ENCODE data around the gene RDH13.

The RDH13 gene

DNA sequence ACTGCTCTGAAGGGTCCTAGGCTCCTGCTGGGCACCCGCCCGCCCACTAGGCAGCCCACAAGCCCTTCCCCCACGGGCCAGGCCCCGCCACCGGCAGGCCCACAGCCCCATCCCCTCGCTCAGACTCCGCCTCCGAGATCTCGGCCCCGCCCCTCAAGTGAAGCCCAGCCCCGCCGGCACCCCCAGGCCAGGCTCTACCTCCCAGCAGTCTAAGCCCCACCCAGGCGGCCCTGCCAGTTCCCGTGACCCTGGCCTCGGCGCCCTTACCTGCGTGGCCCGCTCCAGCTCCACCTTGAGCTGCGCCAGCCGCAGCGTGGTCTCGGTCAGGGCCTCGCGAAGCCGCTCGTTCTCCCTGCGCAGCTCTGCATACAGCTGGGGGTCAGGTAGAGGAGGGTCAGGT, 29.0 kb upstream of the RDH13 start:
- no peak for DNase-seq (ENCODE audit: low read depth)

DNA sequence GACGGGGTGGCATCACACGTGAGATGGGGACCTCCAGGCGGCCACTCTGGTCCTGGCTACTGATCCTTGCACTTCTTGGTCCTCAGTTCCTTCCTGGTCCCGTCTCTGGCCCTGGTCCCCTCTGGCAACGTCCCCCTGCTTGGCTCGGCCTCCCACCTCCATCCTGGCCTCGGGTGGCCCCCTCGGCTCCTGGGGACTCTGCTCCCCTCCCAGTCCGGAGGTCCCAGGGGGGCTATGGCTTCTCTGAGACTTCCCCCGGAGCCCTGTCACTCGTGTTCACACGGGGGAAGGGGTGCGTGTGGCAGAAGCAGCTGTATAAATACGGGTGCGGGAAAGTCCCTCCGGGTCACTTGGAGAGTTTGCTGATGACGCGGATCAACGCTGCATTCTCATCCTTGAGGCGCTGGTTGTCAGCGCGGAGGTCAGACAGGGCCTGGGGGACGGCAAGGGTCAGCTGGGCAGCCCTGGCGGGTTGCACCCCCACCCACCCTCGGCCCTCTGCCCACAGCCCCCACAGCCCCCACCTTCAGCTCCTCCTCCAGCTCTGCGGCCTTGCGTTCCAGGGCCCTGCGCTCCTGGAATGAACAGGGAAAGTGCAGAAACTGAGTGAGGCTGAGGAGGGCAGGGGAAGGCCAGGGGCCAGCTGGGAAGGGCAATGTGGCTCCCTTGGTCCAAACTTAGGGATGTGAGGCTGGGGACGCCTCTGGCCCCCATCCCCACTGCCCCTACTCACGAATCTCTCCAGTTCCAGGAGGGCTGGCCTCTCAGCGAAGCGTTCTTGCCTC, 28.4 kb upstream of the RDH13 start:
- DNase-seq (ENCODE audit: low read depth): no peak

DNA sequence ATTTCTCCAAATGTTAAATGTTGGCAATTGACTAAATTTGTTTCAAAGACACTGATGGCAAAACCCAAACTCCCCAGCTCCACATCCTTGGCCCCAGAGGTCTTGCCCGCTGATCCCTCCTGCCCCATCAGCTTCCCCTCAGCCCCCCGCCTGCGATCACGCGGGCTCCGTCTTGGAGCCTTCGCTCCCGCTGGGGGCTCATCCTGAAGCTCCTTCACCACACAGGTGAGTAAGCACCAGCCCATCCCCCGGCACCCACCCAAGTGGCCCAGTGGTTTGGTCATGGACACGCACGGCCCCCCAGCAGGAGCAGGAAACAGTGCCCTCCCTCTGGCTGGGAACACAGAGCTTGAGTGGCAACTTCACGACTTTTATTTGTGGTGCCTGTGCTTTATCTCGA, 27.6 kb upstream of the RDH13 start:
- DNase-seq (ENCODE audit: low read depth): no peak

DNA sequence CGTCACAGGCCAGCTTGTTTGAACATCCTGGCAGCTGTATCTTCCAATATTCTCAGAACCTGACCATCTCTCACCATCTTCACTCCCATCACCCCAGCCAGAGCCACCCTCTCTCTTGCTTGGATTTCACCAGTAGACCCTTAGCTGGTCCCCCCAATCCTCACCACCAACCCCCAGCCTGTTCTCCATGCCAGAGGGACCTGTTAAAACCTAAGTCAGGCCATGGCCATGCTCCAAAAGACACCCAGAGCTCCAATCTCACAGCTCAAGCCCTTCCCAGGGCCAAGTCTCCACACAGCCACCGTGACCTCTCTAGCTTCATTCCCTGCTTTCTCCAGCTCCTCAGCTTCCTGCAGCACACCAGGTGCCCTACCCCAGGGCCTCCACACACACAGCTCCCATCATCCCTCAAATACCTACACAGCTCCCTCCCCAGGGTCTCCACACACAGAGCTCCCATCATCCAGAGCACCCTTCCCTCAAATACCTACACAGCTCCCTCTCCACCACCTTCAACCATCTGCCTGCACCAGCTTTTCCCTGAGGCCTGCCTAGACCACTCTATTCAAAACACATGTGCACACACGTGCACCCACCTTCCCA, 26.5 kb upstream of the RDH13 start:
- no peak for DNase-seq (ENCODE audit: low read depth)

DNA sequence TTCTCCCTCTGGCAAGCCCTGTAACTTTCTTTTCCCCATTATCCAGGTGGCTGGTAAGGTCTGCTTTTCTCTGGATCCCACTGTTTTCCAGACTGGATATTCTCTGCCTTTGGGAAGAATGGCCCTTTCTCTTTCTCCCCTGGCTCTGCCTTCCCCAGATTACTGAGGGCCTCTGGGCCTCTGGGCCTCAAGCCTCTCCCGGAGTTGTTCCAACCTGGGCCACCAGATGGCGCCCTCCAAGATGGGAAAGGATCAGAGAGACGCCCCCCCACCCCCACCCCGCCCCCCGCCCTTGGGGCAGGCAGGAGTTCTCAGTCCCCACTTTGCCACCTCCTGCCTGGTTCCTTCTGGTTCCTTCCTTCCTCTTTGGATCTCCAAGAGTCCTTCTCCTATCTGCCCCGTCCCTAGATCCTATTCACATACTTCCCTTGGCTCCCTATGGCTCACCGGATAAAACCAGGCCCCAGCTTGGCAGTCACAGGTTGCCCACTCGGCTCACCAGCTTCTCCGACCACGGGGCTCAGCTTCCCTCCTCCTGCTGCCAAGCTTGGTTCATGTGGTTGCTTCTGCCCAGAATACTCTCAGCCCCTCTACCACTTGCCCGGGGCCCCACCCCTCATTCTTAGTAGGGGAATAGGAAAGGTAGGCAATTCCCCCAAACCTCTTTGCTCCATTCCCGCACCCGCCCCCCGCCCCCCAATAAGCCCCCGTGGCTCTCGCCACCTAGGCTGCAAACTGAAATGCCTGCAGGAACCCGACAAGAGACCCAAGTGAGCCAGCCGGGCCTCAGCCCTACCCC, 25.8 kb upstream of the RDH13 start:
- DNase-seq (ENCODE audit: low read depth): peak; percentile 24

DNA sequence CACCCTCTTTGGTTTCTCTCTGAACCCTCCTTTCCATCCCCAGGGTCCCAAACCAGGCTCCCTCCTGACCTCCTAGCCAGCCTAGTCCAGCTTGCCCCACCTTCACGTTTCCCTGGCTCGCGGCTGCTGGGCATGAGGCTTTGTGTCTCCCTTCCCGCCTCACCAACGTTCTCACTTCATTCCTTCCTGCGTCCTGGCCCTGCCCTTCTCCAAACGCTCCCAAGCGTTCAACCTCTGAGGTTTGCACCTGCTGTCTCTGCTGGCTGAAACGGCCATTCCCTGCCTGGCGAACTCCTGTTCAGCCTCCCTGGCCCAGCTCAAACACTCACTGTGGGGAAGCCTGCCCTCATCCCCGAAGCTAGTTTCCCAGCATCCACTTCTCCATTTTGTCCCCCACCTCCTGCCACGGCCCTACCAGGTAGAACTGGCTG, 25.1 kb upstream of the RDH13 start:
- DNase-seq (ENCODE audit: low read depth): no peak

DNA sequence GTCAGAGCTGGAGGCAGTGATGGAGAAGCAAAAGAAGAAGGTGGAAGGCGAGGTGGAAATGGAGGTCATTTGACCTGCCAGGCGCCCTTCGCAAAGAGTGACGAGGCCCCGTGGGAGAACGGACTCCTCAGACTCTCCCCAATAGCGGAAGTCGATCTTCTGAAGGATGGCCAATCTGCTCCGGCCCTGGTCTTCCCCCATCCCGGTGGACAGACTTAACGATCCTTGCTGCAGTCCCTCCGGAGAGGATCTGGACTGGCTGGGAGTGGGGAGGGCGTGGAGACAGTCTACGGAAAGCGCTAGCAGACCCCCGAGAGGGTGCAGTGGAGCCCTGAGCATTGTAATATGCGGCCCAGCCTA, 24.6 kb upstream of the RDH13 start:
- DNase-seq (ENCODE audit: low read depth): no peak

DNA sequence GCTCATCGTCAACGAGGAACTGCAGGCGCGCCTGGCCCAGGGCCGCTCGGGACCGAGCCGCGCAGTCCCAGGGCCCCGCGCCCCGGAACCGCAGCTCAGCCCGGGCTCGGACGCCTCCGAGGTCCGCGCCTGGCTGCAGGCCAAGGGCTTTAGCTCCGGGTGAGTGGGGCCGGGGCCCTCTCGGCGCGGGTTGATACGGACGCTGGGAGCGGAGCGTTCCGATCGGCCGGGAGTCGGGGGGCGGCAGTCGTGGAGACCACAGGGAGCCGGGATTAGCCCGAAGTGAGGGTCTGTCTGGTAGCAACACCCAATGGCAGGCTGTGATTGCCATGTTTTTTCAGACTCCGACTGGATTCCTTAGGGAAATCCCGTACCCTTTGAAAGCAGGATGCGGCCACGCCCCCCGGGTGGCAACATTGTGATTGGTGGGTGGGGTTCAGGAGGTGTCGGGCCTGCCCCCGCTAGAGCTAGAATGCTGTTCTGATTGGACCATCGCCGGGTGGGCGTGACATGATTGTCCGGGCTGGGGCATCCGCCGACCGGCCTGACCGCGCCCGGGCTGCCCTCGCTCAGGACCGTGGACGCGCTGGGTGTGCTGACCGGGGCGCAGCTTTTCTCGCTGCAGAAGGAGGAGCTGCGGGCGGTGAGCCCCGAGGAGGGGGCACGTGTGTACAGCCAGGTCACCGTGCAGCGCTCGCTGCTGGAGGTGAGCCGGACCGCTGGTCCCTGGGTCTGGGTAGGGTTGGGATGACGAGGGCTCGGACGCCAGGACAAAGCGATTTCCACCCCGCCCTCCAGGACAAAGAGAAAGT, 24.0 kb upstream of the RDH13 start:
- peak; percentile 87 for DNase-seq (ENCODE audit: low read depth)

DNA sequence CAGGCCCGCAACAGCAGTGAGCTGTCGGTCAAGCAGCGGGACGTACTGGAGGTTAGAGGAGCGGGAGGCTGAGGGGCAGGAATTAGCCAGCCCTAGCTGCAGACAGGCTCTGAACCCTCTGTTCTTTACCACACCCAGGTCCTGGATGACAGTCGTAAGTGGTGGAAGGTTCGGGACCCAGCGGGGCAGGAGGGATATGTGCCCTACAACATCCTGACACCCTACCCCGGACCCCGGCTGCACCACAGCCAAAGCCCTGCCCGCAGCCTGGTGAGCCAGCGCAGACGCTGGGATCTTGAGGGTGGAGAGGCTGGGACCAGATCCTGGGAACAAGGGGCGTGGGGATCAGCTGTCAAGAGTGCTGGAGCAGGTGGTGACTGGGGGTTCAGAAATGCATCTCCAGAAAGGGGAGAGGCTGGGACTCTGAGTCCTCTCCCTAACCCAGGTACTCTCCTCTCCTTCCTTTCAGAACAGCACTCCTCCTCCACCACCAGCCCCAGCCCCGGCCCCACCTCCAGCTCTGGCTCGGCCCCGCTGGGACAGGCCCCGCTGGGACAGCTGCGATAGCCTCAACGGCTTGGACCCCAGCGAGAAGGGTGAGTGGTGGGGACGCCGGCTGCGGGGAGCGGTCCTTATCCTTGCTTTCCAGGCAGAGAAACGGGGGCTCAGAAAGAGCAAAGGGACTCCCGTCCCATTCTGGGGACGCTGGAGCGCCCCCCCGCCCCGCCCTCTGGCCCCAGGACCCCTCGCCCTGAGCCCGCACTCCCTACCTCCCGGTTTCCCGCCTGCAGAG, 23.2 kb upstream of the RDH13 start:
- DNase-seq (ENCODE audit: low read depth): no peak

DNA sequence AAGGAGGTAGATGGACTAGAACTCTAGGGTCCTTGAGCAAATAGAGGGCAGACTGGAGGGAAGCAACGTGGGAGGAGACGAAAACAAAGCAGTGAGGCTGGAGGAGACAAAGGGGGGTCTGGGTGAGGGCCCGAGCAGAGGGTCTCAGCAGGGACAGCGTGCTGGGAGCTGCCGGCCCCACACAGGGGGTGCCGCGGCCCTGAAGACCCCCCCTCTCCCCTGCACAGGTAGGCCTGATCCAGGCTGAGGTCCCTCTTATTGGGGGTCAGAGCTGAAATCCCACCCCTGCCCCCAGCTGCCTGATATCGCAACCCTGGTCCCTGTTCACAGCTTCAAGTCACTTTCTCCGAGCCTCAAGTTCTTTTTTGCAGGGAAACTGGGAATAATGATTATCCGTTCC, 21.5 kb upstream of the RDH13 start:
- no peak for DNase-seq (ENCODE audit: low read depth)

DNA sequence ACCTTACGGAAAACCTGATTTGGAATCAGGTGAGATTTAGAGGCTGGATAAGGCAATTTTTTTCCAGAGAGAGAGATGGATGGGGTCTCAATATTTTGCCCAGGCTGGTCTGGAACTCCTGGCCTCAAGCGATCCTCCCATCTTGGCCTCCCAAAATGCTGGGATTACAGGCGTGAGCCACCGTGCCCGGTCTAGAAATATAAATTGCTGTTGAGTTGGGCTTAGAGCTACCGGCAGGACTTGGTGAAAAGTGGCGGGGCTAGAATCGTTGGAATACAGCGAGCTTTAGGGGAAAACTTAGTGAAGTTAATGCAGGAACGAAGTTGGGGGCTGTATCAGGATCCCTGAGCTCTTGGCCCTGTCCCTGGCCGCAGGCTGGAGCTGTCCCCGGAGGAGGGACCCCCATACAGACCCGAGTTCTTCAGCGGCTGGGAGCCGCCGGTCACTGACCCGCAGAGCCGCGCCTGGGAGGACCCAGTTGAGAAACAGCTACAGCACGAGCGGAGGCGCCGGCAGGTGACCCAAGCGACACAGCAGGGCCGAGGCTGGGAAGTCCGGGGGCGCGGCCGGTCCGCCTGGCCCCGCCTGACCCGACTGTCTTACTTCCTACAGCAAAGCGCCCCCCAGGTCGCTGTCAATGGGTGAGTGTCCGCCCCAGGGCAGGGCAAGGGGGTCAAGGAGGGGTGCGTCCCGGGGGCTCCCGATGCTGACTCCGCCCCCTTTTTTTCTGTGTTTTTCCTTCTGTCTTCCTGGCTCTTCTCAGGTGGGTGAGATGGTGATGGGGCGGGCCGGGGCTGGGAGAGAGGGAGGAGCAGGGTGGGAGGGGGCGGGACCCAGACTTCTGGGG, 20.3 kb upstream of the RDH13 start:
- DNase-seq (ENCODE audit: low read depth): no peak

DNA sequence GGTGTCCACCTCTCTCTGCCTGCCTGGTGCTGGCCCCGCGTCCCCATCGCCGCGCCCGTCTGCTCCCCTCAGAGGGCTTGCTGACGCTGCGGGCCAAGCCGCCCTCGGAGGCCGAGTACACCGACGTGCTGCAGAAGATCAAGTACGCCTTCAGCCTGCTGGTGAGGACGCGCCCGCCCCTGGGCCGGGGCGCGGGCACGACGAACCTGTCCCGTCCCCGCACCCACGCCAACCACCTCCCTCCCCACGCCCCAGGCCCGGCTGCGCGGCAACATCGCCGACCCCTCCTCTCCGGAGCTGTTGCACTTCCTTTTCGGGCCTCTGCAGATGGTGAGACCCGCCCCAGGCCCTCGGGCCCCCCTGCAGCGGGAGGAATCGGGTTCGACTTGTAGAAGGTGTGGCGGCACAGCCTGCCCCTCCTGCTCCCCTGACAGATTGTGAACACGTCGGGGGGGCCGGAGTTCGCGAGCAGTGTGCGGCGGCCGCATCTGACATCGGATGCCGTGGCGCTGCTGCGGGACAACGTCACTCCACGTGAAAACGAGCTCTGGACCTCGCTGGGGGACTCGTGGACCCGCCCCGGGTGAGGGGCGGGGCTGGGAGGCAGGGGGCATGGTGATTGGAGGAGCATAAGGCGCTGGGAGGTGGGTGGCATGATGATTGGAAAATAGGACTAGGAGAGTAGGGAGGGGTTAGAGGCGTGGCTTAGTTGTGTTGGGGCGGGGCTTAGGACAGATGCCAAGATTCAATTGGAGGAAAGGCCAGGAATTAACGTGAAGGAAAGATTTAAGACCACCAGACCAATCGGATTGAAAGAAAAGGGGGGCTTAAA, 19.3 kb upstream of the RDH13 start:
- DNase-seq (ENCODE audit: low read depth): no peak

DNA sequence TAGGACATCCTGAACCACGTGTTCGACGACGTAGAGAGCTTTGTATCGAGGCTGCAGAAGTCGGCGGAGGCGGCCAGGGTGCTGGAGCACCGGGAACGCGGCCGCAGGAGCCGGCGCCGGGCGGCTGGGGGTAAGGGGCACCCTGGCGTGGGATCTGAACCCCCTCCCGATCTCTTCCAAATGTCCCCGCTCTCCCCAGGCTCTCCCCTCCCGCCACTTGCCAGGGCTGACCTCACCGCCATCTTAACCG, 18.7 kb upstream of the RDH13 start:
- no peak for DNase-seq (ENCODE audit: low read depth)

DNA sequence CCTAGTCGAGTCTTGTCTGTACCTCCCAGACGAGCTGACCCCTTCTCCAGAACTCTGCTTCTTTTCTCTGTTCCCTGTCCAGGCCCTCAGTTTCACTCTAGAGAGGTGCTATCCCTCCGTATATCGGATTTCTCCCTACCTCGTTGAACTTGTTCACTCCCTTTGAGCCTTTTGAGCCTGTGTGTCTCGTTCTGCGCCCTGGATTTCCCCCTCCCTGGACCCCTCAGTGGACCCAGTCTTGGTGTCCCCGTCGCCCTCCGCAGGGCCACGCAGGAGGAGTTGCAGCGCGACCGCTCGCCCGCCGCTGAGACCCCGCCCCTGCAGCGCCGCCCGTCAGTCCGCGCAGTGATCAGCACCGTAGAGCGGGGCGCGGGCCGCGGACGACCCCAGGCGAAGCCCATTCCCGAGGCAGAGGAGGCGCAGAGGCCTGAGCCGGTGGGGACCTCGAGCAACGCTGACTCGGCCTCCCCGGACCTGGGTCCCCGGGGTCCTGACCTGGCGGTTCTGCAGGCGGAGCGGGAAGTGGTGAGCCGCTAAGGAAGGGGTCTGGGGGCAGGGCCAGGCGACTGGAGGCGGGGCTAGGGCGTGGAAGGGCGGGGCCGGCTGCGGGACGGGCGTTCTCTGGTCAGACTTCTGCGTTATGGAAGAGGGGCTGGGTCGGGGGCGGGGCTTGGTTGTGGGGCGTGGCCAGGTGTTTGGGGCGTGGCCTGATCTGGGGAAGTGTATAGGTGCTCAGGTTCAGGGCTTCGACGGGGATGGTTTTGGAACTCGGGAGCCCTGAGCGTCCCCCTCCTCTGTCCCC, 18.2 kb upstream of the RDH13 start:
- DNase-seq (ENCODE audit: low read depth): peak; percentile 27

DNA sequence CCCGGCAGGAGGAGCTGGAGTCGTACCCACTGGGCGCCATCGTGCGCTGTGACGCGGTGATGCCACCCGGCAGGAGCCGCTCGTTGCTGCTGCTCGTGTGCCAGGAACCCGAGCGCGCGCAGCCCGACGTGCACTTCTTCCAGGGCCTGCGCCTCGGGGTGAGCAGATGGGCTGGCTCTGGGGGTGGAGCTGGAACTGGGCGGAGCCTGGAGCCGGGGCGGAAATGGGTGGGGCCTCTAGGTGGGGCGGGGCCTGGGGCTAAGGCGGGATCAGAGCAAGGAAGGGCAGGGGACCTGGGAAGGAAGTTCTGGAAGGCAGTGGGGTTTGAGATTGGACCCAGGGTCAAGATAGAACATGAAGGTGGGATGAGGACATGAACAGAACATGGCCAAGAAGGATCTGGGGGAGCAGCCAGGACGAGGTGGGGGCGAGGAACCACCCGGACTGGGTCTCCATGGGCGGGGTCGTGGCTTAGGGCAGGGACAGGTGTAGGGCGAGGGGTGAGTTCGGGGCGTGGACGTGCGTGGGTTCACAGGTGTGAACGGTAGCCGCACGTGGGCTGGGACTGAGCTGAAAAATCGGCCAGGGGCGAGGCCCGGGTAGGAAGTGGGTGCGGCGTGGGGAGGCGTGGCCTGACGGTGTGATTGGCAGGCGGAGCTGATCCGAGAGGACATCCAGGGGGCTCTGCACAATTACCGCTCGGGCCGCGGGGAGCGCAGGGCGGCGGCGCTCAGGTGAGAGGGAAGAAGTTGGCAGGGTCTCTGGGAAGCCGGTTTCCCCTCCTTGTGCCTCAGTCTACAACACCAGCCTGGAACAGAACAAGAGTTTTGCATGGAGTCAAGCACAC, 17.4 kb upstream of the RDH13 start:
- DNase-seq (ENCODE audit: low read depth): peak; percentile 33

DNA sequence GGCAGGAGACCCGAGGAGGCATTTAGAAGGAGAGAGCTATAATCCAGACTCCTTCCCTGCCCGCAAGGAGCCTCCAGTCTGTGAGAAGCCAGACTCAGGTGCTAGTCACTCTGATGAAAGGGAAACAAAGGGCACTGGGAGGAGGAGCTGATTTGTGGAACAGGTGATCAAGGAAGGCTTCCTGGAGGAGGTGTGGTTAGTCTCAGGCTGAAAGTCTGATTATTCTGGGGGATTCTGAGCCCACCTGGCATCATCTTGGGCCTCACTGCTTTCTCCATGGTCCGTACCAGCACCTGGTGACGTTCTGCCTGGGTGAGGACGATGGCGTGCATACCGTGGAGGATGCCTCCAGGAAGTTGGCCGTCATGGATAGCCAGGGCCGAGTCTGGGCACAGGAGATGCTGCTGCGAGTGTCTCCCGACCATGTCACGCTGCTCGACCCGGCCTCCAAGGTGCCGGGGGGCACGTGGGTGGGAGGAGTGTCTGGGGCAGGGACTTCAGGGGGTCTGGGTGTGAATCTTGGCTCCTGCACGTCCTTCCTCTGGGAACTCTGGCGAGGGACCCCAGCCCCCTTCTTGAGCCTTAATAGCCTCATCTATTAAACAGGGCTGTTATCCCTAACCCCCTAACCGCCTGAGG, 16.6 kb upstream of the RDH13 start:
- no peak for DNase-seq (ENCODE audit: low read depth)

DNA sequence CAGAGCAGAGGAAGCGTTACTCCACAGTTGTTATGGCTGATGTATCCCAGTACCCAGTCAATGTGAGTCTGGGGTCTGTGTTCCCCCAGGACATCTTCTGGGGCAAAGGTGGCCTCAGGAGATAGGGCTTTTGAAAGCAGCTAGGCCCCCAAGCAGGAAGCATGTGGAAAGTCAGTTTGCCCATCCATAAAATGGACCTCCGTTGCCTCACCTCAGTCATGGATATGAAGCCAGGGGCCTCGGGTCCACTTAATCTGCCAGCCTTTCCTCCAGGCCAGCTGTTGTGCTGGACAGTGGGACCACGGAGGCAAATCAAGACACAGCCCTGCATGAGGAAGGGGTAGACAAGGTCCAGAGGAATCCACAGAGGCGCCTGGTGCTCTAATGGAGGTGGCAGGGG, 16.0 kb upstream of the RDH13 start:
- no peak for DNase-seq (ENCODE audit: low read depth)

DNA sequence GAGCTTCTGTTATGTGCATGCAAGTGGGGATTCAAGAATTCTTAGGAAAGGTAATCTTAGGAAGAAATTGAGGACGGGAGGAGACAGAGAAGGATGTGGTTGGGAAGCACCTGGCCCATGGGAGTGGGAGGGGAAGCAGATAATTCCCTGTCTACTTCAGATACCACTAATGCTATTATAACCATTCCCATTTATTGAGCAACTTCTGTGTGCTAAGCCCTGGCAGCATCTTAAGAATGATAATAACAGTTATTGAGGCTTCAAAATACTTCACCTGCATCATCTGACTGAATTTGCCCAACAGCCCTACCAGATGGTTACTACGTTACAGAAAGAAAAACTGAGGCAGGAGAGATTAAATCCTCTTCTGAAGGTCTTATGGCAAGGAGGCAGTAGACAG, 14.2 kb upstream of the RDH13 start:
- no peak for DNase-seq (ENCODE audit: low read depth)

All from fibroblast of the conjunctiva (primary cell).